Right kidney (tissue), 1 donor: Measurements from ENCODE around the gene AGAP1.

ENCODE experiments used
- DNase-seq: peaks from one replicate; pipeline ENCODE4 v3.0.0-alpha.2; 2016

Gene AGAP1

GRCh38 chr2:235690809-235691450, 197.1 kb downstream of the AGAP1 start:
- DNase-seq = no peak

DNA sequence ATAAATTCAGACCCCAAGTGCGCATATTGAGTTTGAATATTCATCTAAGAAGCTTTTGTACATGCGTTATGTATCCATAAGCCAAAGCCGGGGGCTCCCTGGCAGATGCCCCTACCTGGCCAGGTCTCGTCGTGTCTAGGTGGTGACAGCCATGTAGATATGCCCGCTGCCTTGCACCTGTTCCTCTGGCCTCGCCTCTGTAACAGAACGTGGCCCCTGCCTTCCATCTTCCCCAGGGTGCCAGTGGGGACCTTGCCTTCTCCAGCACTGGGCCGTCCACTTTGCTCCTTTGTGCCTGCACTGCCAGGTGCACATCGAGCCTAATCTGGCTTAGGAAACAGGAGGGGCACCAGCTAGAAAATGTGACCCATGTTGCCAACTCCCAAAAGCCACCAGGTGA, 198.2 kb downstream of the AGAP1 start:
- DNase-seq = no peak

DNA sequence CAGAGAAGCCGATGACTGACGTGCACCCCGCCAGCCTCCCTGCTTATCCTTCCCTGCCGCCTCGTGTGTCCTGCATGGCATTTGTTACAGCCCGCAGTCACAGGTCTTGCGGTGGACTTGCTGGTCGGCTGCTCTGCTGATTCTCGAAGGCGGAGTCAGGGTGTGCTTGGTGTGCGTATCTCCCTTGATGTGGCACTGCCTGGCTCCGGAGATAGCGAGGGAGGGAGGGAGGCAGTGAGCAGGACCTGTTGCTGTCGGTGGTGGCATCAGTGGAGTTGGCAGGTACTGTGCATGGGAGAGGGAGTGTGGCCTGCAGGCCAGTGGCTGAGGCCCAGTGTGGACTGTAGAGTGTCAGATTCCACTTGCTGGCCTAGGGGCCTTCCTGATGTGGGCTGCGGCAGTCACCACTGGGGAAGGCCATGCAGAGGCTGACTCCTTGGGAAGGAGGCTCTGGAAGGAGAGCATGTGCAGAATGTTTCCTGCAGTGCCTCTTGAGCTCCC, 198.9 kb downstream of the AGAP1 start:
- peak; percentile 35 for DNase-seq

DNA sequence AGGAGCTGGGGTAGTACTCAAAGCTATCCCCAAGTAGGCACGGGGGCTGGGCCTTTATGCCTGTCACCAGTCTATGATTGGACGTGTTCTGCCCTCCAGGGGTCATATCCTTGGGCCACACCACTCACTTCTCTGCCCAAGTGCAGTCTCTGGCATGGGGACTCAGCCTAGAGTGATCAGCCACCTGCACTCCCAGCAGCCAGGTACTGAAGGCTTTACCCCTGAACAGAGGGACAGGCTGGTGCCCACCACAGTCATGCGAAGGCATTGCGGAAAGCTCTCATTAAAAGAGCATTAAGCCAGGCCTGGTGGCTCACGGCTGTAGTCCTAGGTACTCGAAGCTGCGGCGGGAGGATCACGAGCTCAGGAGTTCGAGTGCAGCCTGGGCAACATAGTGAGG, 199.4 kb downstream of the AGAP1 start:
- no peak for DNase-seq

GRCh38 chr2:235694721-235695601, 201.1 kb downstream of the AGAP1 start:
- DNase-seq = no peak

- no peak for DNase-seq
Observed at GRCh38 chr2:235695602-235695895, 201.7 kb downstream of the AGAP1 start.

DNA sequence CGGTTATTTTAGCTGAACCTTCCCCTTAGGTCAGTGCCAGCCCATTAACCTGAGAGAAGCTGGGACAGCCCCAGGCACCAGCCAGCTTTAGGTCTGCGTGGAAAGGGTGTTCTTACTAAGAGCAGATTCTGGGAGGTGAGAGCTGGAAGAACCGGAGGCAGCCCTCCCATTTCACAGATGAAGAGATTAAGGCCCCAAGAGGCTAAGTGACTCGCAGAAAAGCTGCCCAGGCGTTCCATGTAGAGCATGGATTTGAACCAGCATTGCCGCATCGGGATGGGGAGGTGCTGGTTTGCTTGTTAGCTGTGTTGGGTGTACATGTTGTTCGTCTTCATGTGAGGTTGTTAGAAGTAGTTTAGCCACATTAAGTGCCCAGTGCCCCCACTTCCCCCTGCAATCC, 203.2 kb downstream of the AGAP1 start:
- no peak for DNase-seq

DNA sequence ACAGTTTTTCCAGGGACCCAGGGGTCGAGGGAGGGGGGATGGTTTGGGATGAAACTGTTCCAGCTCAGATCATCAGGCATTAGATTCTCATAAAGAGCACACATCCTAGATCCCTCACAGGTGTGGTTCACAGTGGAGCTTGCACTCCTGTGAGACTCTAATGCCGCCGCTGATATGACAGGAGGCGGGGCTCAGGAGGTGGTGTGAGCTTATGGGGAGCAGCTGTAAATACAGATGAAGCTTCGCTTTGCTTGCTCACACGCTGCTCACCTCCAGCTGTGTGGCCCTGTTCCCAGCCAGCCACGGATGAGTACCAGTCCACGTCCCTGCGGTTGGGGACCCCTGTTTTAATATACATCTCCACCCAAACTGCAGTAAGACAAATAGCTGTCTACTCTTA, 204.2 kb downstream of the AGAP1 start:
- no peak for DNase-seq

GRCh38 chr2:235698491-235698890, 204.6 kb downstream of the AGAP1 start:
- DNase-seq = no peak

DNA sequence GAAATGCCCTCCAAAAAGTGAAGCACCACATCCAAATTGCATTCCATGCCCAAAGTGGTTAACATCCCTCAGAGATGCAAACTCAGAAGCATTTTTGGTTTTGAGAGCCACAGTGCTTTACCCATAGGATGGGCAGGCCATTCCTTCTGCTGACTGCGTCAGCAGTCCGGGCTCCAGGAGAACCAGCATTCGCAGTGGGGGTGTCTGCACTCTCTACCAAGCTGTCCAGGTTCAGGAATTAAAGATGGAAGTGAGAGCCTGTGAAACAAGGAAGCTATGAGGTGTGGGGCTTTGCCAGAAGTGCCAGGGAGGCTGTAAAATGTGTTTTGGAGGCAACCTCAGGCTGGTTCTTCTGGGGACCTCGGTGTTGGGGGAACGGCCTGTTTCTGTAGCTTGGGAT, 205.7 kb downstream of the AGAP1 start:
- no peak for DNase-seq

DNA sequence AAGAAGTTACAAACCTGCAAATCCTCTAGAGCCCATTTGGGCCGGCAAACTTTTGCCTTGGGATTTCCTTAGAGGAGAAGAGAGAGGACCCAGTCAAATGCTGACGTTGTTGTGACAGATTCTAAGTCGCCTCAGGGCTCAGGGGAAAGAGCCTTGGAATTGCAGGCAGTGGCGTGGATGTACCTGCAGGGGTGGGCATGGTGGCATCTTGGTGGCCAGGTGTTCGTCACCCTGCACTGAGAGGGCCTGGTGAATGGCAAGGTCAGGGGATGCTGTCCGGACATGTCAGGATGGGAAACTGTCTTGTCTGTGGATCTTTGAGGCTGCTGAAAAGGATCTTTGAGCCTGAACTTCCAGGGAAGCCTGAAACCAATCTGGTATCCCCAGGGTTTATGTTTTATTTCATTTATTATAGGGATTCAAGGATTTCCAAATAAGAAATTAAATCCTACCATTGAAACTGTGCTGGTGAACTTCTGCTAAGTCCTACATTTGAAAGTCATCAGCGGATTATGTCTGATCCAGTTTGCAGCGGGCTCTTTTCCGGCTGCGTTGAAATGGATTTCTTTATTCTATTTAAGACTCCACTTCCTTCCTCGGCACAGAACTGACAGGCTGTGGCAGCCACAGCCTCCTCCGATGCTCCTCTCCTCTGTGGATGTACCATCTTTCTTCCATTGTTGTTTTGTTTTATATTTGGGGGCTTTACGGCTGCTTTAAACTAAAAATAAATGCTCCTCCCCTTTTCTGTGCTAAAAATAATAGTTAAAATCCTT, 207.6 kb downstream of the AGAP1 start:
- DNase-seq = no peak

- no peak for DNase-seq
Observed at GRCh38 chr2:235702186-235702585, 208.3 kb downstream of the AGAP1 start.

- DNase-seq = no peak
Observed at GRCh38 chr2:235703711-235704295, 210.0 kb downstream of the AGAP1 start.

GRCh38 chr2:235705296-235705695, 211.5 kb downstream of the AGAP1 start:
- no peak for DNase-seq

DNA sequence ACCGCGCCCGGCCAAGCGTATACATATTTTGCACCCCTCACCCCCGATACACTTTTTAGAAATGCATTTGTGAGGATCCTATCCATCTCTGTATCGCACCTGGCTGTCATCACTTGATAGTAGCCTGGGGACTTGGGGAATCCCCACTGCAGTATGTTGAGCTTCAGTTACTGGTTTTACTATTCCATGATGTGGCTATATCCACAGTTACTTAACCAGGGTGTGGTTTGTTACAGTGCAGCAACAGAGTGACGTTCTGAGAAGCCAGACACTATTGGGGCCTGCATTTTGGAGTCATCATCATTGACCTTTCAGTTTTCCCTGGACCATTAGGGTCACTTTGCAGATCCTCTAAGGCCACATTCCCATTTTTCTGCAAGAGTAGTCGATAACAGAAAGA, 212.7 kb downstream of the AGAP1 start:
- no peak for DNase-seq

DNA sequence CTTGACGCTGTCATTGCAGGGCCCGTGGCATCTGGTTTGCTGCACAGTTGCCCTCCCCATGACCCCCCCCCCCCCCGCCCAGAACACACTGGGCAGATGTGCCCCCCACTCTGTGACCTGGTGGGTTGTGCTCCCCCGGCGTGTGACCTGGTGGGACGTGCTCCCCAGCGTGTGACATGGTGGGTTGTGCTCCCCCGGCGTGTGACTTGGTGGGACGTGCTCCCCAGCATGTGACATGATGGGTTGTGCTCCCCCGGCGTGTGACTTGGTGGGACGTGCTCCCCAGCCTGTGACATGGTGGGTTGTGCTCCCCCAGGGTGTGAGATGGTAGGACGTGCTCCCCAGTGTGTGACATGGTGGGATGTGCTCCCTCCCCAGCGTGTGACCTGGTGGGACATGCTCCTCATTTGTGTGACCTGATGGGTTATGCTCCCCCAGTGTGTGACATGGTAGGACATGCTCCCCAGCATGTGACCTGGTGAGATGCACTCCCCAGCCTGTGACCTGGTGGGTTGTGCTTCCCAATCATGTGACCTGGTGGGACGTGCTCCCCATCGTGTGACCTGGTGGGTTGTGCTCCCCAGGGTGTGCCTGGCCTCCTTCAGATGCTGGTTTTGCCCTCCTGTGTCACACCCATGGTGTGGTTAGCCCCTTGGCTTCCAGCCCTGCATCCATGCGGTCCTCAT, 213.7 kb downstream of the AGAP1 start:
- no peak for DNase-seq

DNA sequence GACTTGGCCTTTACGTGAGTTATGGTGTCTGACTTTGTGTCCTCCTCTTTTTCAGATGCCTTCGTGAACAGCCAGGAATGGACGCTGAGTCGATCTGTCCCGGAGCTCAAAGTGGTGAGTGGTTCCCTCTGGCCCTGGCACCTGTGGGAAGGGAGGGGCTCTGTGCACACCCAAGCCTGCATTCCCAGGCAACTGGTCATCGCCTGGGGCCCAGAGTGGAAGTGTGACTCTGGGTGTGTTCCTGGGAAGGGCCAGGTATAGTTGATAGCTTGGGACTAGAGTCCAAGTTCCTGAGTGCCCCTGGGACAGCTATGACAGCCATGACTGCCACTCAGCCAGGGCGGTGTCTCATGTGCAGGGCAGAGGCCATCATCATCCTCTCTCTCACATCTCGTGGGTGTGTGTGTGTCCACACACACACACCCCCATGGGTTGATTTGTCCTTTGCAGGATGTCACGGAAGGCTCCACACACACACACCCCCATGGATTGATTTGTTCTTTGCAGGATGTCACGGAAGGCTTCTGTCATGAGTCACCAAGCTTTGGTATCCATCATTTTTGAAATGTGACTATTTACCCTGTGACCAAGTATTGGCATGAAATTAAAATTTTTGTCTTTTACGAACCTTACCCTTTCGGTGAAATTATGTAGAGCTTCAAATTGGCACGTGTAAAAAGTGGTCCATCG, 215.4 kb downstream of the AGAP1 start:
- no peak for DNase-seq

GRCh38 chr2:235709969-235710879, 216.4 kb downstream of the AGAP1 start:
- DNase-seq = no peak

- DNase-seq = no peak
Observed at GRCh38 chr2:235710933-235711332, 217.1 kb downstream of the AGAP1 start.

DNA sequence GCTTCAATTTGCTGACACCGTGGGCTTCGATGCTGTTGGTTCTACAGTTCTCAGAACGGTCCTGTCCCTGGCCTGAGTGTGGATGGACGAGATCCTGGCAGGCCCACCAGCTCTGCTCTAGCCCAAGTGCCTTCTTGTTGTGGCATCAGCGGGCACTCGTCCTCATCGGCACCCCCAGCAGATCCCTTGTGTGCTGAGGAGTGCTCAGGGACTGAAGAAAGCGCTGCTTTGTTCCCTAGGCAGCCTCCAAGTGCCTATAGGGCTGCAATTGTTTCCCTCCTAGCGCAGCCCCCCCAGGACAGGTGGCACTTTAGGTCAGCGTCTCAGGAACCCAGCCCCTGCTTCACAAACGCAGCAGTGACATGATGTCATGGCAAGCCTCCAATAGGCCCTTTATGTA, 217.7 kb downstream of the AGAP1 start:
- no peak for DNase-seq
